Esophagus squamous epithelium (tissue), 4 donors: ENCODE results near the gene PCDHB7.
"Not testable (repeated sequence)": the region's sequence is repeated elsewhere in the genome, so short reads cannot be mapped to it uniquely, and the experiment has no call there.

Source experiments
- POLR2A ChIP-seq, 4 donors: fragments of 450-650 bp; IDR thresholded peaks; one replicate each; pipeline ENCODE4 v1.6.1; 2017; ENCODE audit warnings: antibody characterized with exemption in 4 of 4, mild to moderate bottlenecking in 4 of 4, moderate library complexity in 3 of 4
- TF ChIP-seq, protein P1 (sequence below), 6 experiments: fragments of 450-650 bp in 4 of 6; fragments of 200-600 bp in 2 of 6; sonication (generic) in 2 of 6; IDR thresholded peaks; one replicate each; pipeline ENCODE4 v1.5.1; 2016 to 2019; ENCODE audit warnings: antibody characterized with exemption in 6 of 6, mild to moderate bottlenecking in 4 of 6, moderate library complexity in 4 of 6

DNA sequence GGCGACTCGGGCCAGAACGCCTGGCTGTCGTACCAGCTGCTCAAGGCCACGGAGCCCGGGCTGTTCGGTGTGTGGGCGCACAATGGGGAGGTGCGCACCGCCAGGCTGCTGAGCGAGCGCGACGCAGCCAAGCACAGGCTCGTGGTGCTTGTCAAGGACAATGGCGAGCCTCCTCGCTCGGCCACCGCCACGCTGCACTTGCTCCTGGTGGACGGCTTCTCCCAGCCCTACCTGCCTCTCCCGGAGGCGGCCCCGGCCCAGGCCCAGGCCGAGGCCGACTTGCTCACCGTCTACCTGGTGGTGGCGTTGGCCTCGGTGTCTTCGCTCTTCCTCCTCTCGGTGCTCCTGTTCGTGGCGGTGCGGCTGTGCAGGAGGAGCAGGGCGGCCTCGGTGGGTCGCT lies 21.9 kb downstream of the PCDHB7 start:
- TF ChIP-seq, protein P1, sequence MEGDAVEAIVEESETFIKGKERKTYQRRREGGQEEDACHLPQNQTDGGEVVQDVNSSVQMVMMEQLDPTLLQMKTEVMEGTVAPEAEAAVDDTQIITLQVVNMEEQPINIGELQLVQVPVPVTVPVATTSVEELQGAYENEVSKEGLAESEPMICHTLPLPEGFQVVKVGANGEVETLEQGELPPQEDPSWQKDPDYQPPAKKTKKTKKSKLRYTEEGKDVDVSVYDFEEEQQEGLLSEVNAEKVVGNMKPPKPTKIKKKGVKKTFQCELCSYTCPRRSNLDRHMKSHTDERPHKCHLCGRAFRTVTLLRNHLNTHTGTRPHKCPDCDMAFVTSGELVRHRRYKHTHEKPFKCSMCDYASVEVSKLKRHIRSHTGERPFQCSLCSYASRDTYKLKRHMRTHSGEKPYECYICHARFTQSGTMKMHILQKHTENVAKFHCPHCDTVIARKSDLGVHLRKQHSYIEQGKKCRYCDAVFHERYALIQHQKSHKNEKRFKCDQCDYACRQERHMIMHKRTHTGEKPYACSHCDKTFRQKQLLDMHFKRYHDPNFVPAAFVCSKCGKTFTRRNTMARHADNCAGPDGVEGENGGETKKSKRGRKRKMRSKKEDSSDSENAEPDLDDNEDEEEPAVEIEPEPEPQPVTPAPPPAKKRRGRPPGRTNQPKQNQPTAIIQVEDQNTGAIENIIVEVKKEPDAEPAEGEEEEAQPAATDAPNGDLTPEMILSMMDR (IDR thresholded peaks at IDR 0.05) = not testable (repeated sequence)
- not testable (repeated sequence) for TF ChIP-seq POLR2A (IDR thresholded peaks at IDR 0.05)
